Stomach (tissue), 9 donors: Measurements from ENCODE around the gene TMEM25. TPM values are rescaled to one million over a fixed set of nuclear protein-coding genes. Genes with fewer than 3 reads are reported as not detected.

Experiments used
- DNase-seq, 2 donors: peaks; one replicate each; pipeline versions ENCODE4 v3.0.0 to v3.0.0-alpha.2; 2013 to 2019
- H3K27ac ChIP-seq, 5 donors: fragments of 200-600 bp in 4 of 5; sonication (generic) in 4 of 5; one replicate each; pipeline ENCODE4 v1.5.1; 2013 to 2019; ENCODE audit warnings: mild to moderate bottlenecking in 1 of 5, moderate library complexity in 1 of 5
- H3K27me3 ChIP-seq, 3 donors: fragments of 200-600 bp; sonication (generic); one replicate each; pipeline ENCODE4 v1.5.1; 2017 to 2019; ENCODE audit warnings: mixed run types in 1 of 3
- H3K36me3 ChIP-seq, 4 donors: fragments of 200-600 bp; sonication (generic); 1 replicate in 3 of 4; 2 replicates in 1 of 4; pipeline ENCODE4 v1.5.1; 2016 to 2019
- H3K4me1 ChIP-seq, 4 donors: fragments of 200-600 bp; sonication (generic); one replicate each; pipeline ENCODE4 v1.5.1; 2016 to 2019
- H3K4me3 ChIP-seq, 4 donors: fragments of 200-600 bp; sonication (generic) in 3 of 4; one replicate each; pipeline ENCODE4 v1.5.1; 2016 to 2019; ENCODE audit warnings: mild to moderate bottlenecking in 1 of 4
- H3K9me3 ChIP-seq, 4 donors: fragments of 200-600 bp; sonication (generic); one replicate each; pipeline ENCODE4 v1.5.1; 2016 to 2019
- EP300 ChIP-seq: sonication (generic); formaldehyde crosslinking; IDR thresholded peaks from one replicate; pipeline ENCODE4 v1.6.1; 2017; ENCODE audit warnings: antibody characterized with exemption
- POLR2A ChIP-seq, 4 donors: fragments of 450-650 bp; IDR thresholded peaks; one replicate each; pipeline ENCODE4 v1.6.1; 2016; ENCODE audit warnings: antibody characterized with exemption in 4 of 4, control low read depth in 2 of 4, mild to moderate bottlenecking in 1 of 4, moderate library complexity in 1 of 4
- POLR2AphosphoS5 ChIP-seq, 3 donors: sonication (generic); formaldehyde crosslinking; IDR thresholded peaks; one replicate each; pipeline ENCODE4 v1.6.1; 2016; ENCODE audit warnings: antibody characterized with exemption in 3 of 3
- WGBS, 5 donors: extraction: QIAGEN DNeasy Blood & Tissue Kit in 3 of 5; methylation state at CpG; one replicate each; pipeline versions ENCODE4 v1.1.5 to v1.1.7; 2013 to 2018; 5-methylcytosine and 5-hydroxymethylcytosine counted together
- intact Hi-C: fragments of 100-400 bp; cut with DNase I; formaldehyde crosslinking; loops from one replicate; pipeline ENCODE4 v1.15.1; 2023; ENCODE audit warnings: low total_unique reads
- polyA plus RNA-seq, 3 donors: library from polyadenylated mRNA; stranded (reverse); fragments of 200-250 nt; gene quantifications; one replicate each; pipeline ENCODE4 v1.2.3, GENCODE V29; 2013
- total RNA-seq, 5 donors: library from RNA; depleted of rRNA; stranded (reverse); fragments of >200 nt; gene quantifications; one replicate each; pipeline versions ENCODE4 v1.1.0 to v1.2.3, GENCODE V29; 2014 to 2016
- TF ChIP-seq, protein P1 (sequence below), 7 experiments: fragments of 450-650 bp in 4 of 7; fragments of 200-600 bp in 3 of 7; sonication (generic) in 3 of 7; IDR thresholded peaks; one replicate each; pipeline ENCODE4 v1.5.1; 2016 to 2019; ENCODE audit warnings: antibody characterized with exemption in 7 of 7, control low read depth in 2 of 7, mild to moderate bottlenecking in 1 of 7
- donor health status: healthy with polysubstance abuse.
- donor health status: Bipolar disorder and iron deficiency.
- donor health status: healthy.

Gene TMEM25
- total and polyA plus RNA-seq, 8 donors = 4.0 to 52.7 (median 8.5) TPM; not detected in 1

GRCh38 chr11:118488480-118489109, 42.4 kb upstream of the TMEM25 start:
- intact Hi-C loops = loop anchor here (10.0 kb wide), 1 partner anchor 84 kb away; the partner anchor contains the start of gene ATP5MG
- Histone ChIP-seq H3K4me1 (no peaks in the 10 kb centered on the region), H3K27ac (no peak overlapping the region), H3K36me3 (peaks cover 62 to 97% (median 96%) of the 10 kb centered on the region in 4 donors), H3K9me3 (no peaks in the 10 kb centered on the region), H3K4me3 (no peak overlapping the region), H3K27me3 (no peaks in the 10 kb centered on the region)
- 12 to 25% (median 22%) methylated on average over 7 of the region's 7 CpGs for WGBS, 5 donors
- peak; percentile 58 to 94 for DNase-seq
- TF ChIP-seq, protein P1, sequence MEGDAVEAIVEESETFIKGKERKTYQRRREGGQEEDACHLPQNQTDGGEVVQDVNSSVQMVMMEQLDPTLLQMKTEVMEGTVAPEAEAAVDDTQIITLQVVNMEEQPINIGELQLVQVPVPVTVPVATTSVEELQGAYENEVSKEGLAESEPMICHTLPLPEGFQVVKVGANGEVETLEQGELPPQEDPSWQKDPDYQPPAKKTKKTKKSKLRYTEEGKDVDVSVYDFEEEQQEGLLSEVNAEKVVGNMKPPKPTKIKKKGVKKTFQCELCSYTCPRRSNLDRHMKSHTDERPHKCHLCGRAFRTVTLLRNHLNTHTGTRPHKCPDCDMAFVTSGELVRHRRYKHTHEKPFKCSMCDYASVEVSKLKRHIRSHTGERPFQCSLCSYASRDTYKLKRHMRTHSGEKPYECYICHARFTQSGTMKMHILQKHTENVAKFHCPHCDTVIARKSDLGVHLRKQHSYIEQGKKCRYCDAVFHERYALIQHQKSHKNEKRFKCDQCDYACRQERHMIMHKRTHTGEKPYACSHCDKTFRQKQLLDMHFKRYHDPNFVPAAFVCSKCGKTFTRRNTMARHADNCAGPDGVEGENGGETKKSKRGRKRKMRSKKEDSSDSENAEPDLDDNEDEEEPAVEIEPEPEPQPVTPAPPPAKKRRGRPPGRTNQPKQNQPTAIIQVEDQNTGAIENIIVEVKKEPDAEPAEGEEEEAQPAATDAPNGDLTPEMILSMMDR (IDR thresholded peaks at IDR 0.05) = peak in 5 of 7 experiments; percentile 66 to 82 (median 73)
- TF ChIP-seq POLR2A (IDR thresholded peaks at IDR 0.05) = no peak
- TF ChIP-seq POLR2AphosphoS5 (IDR thresholded peaks at IDR 0.05) = peak in 1 of 3 donors; percentile 52

DNA sequence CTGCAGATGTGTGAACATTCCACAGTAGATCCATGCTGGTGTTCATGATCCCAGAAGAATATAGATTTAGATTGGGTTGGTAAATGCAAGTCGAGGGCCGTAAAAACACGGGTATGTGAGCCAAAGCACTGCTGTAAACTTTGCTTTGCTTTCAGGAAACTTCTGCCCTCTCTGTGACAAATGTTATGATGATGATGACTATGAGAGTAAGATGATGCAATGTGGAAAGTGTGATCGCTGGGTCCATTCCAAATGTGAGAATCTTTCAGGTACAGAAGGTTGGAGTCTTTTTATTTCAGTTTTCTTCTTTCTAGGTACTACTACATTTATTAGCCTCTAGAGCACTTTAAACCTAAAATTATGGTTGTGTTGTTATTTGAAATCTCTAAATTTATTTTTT, 40.0 kb upstream of the TMEM25 start:
- Histone ChIP-seq H3K36me3 (peaks cover 63 to 97% (median 96%) of the 10 kb centered on the region in 4 donors), H3K4me1 (no peaks in the 10 kb centered on the region), H3K27ac (no peak overlapping the region), H3K27me3 (no peaks in the 10 kb centered on the region), H3K4me3 (no peak overlapping the region), H3K9me3 (no peaks in the 10 kb centered on the region)
- no peak for DNase-seq
- TF ChIP-seq POLR2AphosphoS5 (IDR thresholded peaks at IDR 0.05) (no peak), EP300 (no peak), POLR2A (IDR thresholded peaks at IDR 0.05) (no peak)
- TF ChIP-seq, protein P1 (IDR thresholded peaks at IDR 0.05) = no peak
- intact Hi-C loops = no loop called here
- 85 to 92% (median 86%) methylated on average over 4 of the region's 4 CpGs for WGBS, 5 donors

DNA sequence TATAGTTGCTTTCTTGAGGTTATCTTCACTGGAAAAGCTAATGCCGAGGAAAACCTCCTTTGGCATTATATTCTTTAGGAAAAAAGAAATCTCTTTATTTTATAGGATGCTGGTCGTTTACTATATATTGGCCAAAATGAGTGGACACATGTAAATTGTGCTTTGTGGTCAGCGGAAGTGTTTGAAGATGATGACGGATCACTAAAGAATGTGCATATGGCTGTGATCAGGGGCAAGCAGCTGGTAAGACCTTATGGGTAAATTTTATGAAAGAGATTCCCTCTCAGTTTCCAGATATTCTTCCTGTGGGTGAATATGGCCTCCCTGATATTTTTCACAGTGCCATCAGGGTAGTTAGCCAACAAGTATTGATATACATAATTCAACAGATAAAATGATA, 33.2 kb upstream of the TMEM25 start:
- Histone ChIP-seq H3K27me3 (no peaks in the 10 kb centered on the region), H3K36me3 (peaks cover 88 to 100% (median 100%) of the 10 kb centered on the region in 4 donors), H3K9me3 (no peaks in the 10 kb centered on the region), H3K4me1 (no peaks in the 10 kb centered on the region), H3K4me3 (no peak overlapping the region), H3K27ac (no peak overlapping the region)
- intact Hi-C loops = no loop called here
- TF ChIP-seq, protein P1 (IDR thresholded peaks at IDR 0.05) = no peak
- no peak for TF ChIP-seq POLR2AphosphoS5 (IDR thresholded peaks at IDR 0.05)
- no peak for TF ChIP-seq POLR2A (IDR thresholded peaks at IDR 0.05)
- TF ChIP-seq EP300 = no peak
- no peak for DNase-seq
- WGBS, 5 donors = 84 to 91% (median 86%) methylated on average over 4 of the region's 4 CpGs

- H3K36me3 ChIP-seq = peaks cover 86 to 100% (median 100%) of the 10 kb centered on the region in 4 donors
- TF ChIP-seq, protein P1 (IDR thresholded peaks at IDR 0.05) = no peak
- TF ChIP-seq EP300 = no peak
- no peak for TF ChIP-seq POLR2AphosphoS5 (IDR thresholded peaks at IDR 0.05)
- TF ChIP-seq POLR2A (IDR thresholded peaks at IDR 0.05) = no peak
- WGBS, 5 donors = 27 to 44% (median 35%) methylated on average over 3 of the region's 3 CpGs
- H3K9me3 ChIP-seq = no peaks in the 10 kb centered on the region
- no peaks in the 10 kb centered on the region for H3K4me1 ChIP-seq
- intact Hi-C loops = no loop called here
- H3K27me3 ChIP-seq = no peaks in the 10 kb centered on the region
- no peak overlapping the region for H3K4me3 ChIP-seq
- no peak overlapping the region for H3K27ac ChIP-seq
- no peak for DNase-seq
Measured at GRCh38 chr11:118503216-118503615, 27.8 kb upstream of the TMEM25 start.
